Stimulated activated naive B cell treated with anti-CD40 and anti-IgM and Interleukin-4, amounts not matched to agents 10 μg/mL and 1 μg/mL and 100 μg/mL, for 72 hours (primary cell): ENCODE results near the gene PTGES2.
A peak's percentile ranks its signal among the peaks of the same experiment; 100 is the strongest.

ENCODE experiments used
- ATAC-seq, 2 donors: fragments of 150-1000 bp; cut with Tn5 transposase; replicated peaks; 2 replicates each; pipeline ENCODE4 v1.10.0; 2021; ENCODE audit warnings: moderate library complexity in 1 of 2
- DNase-seq: peaks from one replicate; pipeline ENCODE4 v3.0.0; 2021
- H3K27ac Mint-ChIP-seq: one replicate; pipeline ENCODE4 v1.8.0; 2022; ENCODE audit warnings: mild to moderate bottlenecking, mixed read lengths
- H3K27me3 Mint-ChIP-seq, 2 donors: one replicate each; pipeline ENCODE4 v1.8.0; 2022; ENCODE audit warnings: mixed read lengths in 2 of 2
- H3K36me3 Mint-ChIP-seq, 2 donors: one replicate each; pipeline ENCODE4 v1.8.0; 2022; ENCODE audit warnings: mixed read lengths in 2 of 2, mild to moderate bottlenecking in 1 of 2
- H3K4me1 Mint-ChIP-seq, 2 donors: one replicate each; pipeline ENCODE4 v1.8.0; 2022; ENCODE audit warnings: mixed read lengths in 2 of 2, mild to moderate bottlenecking in 1 of 2
- H3K4me3 Mint-ChIP-seq, 2 donors: one replicate each; pipeline ENCODE4 v1.8.0; 2022; ENCODE audit warnings: mild to moderate bottlenecking in 2 of 2, mixed read lengths in 2 of 2, moderate library complexity in 1 of 2
- H3K9me3 Mint-ChIP-seq, 2 donors: one replicate each; pipeline ENCODE4 v1.8.0; 2022; ENCODE audit warnings: mixed read lengths in 2 of 2, mild to moderate bottlenecking in 1 of 2

PTGES2 gene

DNA sequence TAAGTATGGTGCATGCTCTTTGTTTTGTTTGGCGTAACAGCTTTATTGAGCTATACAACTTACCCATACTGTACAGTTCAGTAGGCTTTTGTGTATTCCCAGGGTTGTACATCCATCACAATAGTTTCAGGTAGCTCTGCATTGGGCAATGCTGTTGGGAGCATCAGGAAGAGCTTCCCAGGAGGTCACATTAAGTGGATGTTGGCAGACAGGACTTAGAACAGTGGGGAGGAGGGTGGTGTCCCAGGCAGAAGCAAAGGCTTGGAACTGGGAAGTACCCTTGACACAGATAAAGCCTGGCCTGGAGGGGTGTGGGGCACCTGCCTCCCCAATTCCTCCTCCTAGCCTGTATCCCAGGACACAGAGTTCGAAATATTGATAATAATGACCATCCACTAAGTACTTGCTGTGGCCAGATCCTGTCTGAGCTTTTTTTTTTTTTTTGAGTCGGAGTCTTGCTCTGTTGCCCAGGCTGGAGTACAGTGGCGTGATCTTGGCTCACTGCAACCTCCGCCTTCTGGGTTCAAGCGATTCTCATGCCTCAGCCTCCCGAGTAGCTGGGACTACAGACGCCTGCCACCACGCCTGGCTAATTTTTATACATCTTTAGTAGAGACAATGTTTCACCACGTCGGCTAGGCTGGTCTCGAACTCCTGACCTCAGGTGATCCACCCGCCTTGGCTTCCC, 33.8 kb upstream of the PTGES2 start:
- DNase-seq, result no peak
- Mint-ChIP-seq H3K4me1 (peaks cover 9 to 28% of the 10 kb centered on the region in 2 donors), H3K27me3 (no peaks in the 10 kb centered on the region), H3K27ac (peak overlapping the region; percentile 14), H3K9me3 (no peaks in the 10 kb centered on the region), H3K4me3 (peak overlapping the region; percentile 86 to 92), H3K36me3 (peaks cover 21 to 25% of the 10 kb centered on the region in 2 donors)
- no peak for ATAC-seq

DNA sequence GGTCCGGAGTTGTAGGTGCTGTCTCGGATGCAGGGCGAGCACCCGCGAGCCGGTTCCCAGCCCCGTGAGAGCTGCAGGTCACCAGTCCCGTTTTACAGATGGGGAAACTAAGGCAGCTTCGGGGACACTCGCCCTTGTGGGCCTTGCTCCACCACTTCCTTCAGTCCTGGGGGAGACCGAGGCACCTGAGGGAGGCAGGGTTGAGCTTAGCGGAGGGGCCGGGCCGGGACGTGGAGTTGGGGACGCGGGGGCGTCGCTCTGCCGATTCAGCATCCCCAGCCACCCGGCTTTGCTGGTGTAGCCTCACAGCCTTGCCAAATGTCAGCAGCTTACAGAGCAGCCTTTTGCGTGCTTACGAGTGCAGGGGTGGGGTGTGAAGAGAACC, 33.1 kb upstream of the PTGES2 start:
- Mint-ChIP-seq H3K27me3 (no peaks in the 10 kb centered on the region), H3K27ac (peak overlapping the region; percentile 92), H3K9me3 (no peaks in the 10 kb centered on the region), H3K36me3 (peaks cover 17 to 18% of the 10 kb centered on the region in 2 donors), H3K4me3 (peak overlapping the region; percentile 86 to 92), H3K4me1 (peaks cover 9 to 28% of the 10 kb centered on the region in 2 donors)
- DNase-seq, result peak; percentile 26
- peak; percentile 54 to 56 for ATAC-seq

DNA sequence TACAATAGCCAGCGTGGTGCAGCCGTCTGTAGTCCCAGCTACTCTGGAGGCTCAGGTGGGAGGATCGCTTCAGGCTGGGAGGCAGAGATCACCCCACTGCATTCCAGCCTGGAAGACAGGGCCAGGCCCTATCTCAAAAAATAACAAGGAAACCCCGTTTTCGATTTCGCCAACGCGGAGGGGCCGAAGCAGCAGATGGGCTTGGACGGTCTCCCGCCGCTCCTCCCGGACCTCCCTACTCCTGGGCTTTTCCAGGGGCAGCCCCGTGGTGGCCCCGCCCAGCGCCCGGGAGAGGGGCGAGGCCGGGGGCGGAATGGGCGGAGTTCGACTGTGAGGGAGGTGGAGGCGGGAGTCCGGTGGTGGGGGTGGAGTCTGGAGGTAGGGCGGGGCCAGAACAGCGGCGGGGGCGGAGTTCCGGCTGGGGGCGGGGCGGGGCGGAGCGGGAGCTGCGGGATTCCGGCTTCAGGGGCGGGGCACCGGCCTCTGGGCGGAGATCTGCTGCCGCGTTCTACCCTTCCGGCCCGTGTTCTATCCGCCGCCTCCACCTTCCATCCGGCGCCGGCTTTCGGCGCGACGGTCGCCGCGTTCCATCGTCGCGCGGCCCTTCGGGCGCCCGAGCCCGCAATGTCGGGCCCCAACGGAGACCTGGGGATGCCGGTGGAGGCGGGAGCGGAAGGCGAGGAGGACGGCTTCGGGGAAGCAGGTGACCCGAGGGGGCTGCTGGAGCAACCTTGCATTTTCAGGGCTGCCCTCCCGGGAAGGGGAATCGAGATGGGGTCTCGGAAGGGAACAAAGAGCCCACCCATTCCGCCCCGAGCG, 32.5 kb upstream of the PTGES2 start, which contains the start of gene BBLN:
Gene BBLN (plus strand): TSS at position 482 of the 819 bp plus-strand sequence. CDS start 143 bp downstream, at position 625.
- DNase-seq, result peak; percentile 87
- peaks cover 16 to 18% of the 10 kb centered on the region in 2 donors for H3K36me3 Mint-ChIP-seq
- H3K4me3 Mint-ChIP-seq, result peak within 1 kb of the TSS; percentile 86 to 92
- peak; percentile 88 to 90 for ATAC-seq
- no peaks in the 10 kb centered on the region for H3K9me3 Mint-ChIP-seq
- peak within 1 kb of the TSS; percentile 92 for H3K27ac Mint-ChIP-seq
- H3K27me3 Mint-ChIP-seq, result no peaks in the 10 kb centered on the region
- H3K4me1 Mint-ChIP-seq, result peaks cover 9 to 28% of the 10 kb centered on the region in 2 donors

DNA sequence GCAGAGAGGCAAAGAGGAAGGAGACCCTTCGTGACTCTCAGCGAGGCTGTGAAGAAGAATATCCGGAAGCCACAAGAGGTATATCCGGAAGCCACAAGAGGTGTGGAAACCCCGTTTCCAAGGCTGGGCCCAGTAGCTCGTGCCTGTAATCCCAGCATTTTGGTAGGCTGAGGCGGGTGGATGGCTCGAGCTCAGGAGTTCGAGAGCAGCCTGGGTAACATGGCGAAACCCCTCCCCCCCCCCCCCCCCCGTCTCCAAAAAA, 31.9 kb upstream of the PTGES2 start:
- Mint-ChIP-seq H3K27me3 (no peaks in the 10 kb centered on the region), H3K27ac (peak overlapping the region; percentile 91), H3K4me1 (peaks cover 9 to 28% of the 10 kb centered on the region in 2 donors), H3K36me3 (peaks cover 12 to 15% of the 10 kb centered on the region in 2 donors), H3K4me3 (peak overlapping the region; percentile 86 to 92), H3K9me3 (no peaks in the 10 kb centered on the region)
- DNase-seq, result peak; percentile 36
- peak; percentile 39 to 51 for ATAC-seq

DNA sequence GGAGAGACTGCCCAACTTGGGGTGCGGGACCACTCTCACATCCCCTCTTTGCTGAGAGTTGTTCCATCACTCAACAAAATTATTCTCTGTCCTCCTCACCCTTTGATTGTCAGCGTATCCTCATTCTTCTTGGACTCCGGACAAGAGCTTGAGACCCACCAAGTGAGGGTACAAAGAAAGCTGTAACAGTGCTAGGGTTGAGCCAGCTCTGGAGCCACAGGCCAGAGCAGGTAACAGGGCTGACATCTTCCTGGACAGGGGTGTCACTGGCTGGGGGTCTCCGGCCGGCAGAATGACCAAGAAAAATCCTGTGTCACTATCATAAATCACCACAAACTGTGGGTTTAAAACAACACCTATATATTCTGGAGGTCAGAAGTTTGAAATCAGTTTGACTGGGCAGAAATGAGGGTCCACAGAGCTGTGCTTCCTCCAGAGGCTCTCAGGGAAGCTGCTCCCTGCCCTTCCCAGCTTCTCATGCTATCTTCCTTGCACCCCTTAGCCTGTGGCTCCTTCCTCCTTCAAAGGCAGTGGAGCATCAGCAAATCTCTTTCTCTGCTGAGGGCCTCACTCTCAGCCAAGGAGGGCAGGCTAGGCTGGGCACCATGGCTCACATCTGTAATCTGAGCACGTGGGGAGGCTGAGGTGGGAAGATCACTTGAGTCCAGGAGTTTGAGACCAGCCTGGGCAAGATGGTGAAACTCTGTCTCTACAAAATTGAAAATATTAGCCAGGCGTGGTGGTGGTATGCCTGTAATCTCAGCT, 28.4 kb upstream of the PTGES2 start:
- peaks cover 2 to 10% of the 10 kb centered on the region in 2 donors for H3K4me1 Mint-ChIP-seq
- no peaks in the 10 kb centered on the region for H3K36me3 Mint-ChIP-seq
- H3K9me3 Mint-ChIP-seq, result no peaks in the 10 kb centered on the region
- no peak for ATAC-seq
- H3K27ac Mint-ChIP-seq, result no peak overlapping the region
- no peak overlapping the region for H3K4me3 Mint-ChIP-seq
- H3K27me3 Mint-ChIP-seq, result peaks cover 0 to 2% of the 10 kb centered on the region in 2 donors
- no peak for DNase-seq

DNA sequence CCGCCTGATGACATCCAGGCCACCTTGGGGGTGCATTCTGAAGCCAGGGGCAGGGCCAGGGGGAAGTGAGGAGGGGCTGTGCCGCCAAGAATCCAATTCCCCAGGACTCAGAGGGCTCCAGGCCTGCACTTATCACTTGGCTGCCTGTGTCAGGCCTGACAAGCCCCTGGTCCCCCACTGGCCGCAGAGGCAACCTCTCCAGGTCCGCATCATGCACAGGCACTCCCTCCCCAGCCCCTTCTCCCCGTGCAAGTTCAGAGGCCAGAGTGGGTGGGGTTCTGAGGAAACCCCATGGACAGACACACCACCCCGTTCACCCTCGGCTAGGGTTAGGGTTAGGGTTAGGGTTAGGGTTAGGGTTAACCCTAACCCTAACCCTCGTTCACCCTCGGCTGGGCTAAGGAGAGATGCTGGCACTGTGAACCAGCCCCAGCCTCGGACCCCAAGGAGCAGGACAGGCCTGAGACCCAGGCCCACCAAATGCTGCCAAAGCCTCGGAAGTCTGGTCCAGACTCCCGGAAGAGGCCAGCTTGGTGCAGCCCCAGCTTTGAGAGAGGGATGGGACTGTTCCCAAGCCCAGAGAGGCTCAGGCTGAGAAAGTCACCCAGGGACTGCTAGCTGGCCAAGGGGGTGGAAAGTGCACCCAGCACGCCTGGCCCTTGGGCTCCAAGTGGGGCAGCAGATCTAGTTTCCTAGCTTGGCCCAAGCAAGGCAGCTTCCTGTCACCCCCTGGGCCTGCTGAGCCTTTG, 26.6 kb upstream of the PTGES2 start:
- H3K27ac Mint-ChIP-seq, result no peak overlapping the region
- ATAC-seq (no peak), DNase-seq (no peak)
- H3K27me3 Mint-ChIP-seq, result peaks cover 0 to 7% of the 10 kb centered on the region in 2 donors
- no peaks in the 10 kb centered on the region for H3K36me3 Mint-ChIP-seq
- no peaks in the 10 kb centered on the region for H3K9me3 Mint-ChIP-seq
- H3K4me3 Mint-ChIP-seq, result no peak overlapping the region
- H3K4me1 Mint-ChIP-seq, result peaks cover 0 to 9% of the 10 kb centered on the region in 2 donors

DNA sequence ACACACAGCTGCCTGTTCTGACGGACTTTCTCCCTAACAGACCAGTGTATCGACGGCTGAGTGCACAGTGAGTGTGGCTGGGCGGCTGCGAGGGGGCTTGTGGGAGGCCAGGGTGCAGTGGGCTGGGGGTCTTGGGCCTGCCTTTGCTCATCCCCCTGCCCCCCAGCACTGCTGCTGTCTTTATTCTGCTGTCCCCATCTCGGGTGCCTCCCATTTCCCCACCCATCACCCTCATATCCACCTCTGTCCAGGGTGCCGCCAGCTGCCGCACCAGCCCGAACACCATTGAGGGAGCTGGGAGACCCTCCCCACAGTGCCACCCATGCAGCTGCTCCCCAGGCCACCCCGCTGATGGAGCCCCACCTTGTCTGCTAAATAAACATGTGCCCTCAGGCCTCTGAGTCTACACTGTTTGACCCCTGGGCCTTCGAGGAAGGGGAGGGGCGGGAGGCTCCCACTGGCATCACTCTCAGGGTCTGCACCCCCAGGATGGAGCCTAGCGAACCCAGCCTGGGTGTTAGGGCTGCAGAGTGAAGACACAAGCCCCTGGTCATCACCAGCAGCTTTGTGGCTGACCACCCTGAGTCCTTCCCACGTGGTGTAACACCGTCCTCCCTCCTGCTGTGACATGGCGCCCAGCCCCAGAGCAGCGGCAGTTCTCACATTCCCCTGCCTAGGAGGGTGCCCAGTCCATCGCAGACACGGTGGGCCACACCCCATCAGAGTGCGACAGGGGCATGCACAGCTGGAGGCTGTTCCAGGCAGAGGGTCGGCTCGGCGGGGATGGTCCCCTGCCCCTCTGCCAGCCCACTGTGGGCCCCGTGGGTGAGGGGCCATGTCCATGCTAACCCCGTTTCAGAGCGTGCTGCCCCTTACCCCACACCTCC, 25.8 kb upstream of the PTGES2 start:
- no peaks in the 10 kb centered on the region for H3K36me3 Mint-ChIP-seq
- peaks cover 0 to 8% of the 10 kb centered on the region in 2 donors for H3K4me1 Mint-ChIP-seq
- no peak overlapping the region for H3K27ac Mint-ChIP-seq
- ATAC-seq, result no peak
- no peaks in the 10 kb centered on the region for H3K9me3 Mint-ChIP-seq
- H3K27me3 Mint-ChIP-seq, result peaks cover 0 to 7% of the 10 kb centered on the region in 2 donors
- H3K4me3 Mint-ChIP-seq, result no peak overlapping the region
- DNase-seq, result no peak

DNA sequence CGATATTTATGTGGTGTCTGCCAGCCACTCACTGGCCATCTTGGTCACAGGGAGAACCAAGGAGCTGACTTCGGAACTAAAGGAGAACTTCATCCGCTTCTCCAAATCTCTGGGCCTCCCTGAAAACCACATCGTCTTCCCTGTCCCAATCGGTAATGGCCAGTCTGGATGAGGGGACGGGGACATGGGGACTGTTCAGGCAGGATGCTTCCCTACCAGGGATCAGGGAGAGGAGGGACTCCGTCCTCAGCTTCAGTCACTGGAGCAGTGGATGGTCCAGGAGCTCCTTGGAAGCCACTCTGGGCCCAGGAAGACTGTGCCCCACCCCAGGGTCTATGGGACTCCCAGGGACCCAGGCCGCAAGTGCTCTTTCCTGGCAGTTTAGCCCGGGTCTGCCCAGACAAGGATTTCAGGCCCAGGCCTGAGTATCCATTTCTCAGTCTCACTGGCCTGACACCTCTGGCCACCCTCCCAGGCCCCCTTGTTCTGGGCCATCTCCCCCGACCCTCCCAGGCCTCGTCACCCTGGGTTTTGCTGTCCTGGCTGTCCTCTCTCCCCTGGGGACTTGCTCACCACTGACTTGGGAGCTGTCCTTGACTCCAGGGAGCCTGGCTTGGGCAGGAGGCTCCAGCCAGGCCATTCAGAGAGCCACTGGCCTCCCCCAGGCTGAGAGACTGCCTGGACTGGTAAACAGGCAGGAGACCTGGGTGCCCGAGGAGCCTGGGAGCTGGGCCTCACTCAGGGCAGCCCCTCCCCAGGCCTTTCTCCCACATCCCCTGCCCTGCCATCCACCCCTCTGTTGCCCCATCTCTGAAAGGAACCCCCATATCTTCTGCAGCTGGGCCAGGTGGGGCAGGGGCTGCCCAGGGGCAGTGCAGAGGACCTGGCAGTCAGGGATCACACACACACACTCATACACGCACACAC, 24.9 kb upstream of the PTGES2 start:
- ATAC-seq, result no peak
- no peak overlapping the region for H3K27ac Mint-ChIP-seq
- H3K4me1 Mint-ChIP-seq, result peaks cover 0 to 8% of the 10 kb centered on the region in 2 donors
- DNase-seq, result no peak
- peaks cover 0 to 7% of the 10 kb centered on the region in 2 donors for H3K27me3 Mint-ChIP-seq
- no peak overlapping the region for H3K4me3 Mint-ChIP-seq
- H3K36me3 Mint-ChIP-seq, result no peaks in the 10 kb centered on the region
- no peaks in the 10 kb centered on the region for H3K9me3 Mint-ChIP-seq

DNA sequence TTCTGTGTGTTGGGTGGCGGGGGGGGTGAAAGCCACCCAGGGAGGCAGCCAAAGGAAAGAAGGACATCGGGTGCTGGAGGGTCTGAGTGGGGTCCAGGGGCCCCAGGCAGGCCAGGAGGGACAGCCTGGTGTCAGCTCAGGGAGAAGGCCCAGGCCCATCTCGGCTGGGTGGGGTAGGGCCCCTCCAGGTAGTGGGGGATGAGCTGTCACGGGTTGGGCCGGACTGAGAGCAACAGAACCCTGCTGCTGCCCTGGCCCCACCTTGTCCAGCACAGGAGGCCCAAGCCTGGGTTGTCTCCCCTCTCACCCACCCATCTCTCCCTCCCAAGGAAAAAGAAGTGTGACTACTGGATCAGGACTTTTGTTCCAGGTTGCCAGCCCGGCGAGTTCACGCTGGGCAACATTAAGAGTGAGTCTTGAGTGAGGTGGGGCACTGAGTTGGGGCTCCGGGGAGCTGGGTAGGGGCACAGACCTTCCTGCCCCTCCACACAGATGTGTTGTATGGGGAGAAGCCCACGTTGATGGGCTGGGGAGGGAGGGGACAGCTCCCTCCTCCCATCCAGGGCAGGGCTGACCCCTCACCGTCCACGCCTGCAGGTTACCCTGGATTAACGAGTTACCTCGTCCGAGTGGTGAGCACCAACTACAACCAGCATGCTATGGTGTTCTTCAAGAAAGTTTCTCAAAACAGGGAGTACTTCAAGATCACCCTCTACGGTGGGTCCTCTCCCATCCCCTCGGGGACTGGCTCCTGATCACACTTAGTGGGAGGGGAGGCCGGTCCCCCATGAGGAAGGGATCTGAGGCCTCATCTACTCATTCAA, 24.0 kb upstream of the PTGES2 start:
- no peak overlapping the region for H3K27ac Mint-ChIP-seq
- no peak for ATAC-seq
- no peaks in the 10 kb centered on the region for H3K9me3 Mint-ChIP-seq
- peaks cover 0 to 7% of the 10 kb centered on the region in 2 donors for H3K27me3 Mint-ChIP-seq
- H3K4me3 Mint-ChIP-seq, result no peak overlapping the region
- H3K36me3 Mint-ChIP-seq, result no peaks in the 10 kb centered on the region
- no peak for DNase-seq
- peaks cover 0 to 8% of the 10 kb centered on the region in 2 donors for H3K4me1 Mint-ChIP-seq

DNA sequence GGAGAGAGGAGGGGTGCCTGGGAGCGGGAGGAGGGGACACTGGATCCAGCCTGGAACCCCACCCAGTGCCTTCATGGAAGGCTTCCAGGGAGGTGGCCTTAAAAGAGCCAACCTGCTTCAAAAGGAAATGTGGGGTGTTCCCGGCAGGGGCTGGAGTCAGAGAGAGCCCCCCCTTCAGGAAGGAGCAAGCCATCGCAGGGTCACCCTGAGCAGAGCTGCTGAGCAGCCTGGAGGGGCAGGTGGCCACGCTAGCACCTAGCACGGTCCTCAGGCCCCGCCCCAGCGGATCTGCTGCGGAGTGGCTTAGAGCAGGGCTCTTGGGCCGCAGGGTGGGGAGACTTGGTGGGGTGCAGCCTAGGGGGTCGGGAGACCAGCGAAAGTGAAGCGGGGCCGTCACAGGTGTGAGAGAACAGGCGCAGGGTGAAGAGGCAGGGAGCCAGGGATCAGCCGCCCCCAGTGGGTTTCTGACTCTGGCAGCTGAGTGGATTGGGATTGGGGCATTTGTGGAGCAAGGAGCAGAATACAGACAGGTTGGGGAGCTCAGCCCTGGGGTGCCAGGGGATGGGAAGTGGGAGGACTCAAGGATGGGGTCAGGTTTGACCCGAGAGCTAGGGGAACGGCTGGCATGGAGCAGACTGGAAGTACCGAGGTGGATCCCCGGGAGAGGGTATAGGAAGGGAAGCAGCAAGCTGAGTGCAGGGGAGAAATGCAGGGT, 23.2 kb upstream of the PTGES2 start:
- DNase-seq (no peak), ATAC-seq (peak; percentile 65 to 67)
- no peaks in the 10 kb centered on the region for H3K9me3 Mint-ChIP-seq
- H3K27ac Mint-ChIP-seq, result no peak overlapping the region
- no peaks in the 10 kb centered on the region for H3K36me3 Mint-ChIP-seq
- H3K4me3 Mint-ChIP-seq, result no peak overlapping the region
- peaks cover 0 to 7% of the 10 kb centered on the region in 2 donors for H3K27me3 Mint-ChIP-seq
- H3K4me1 Mint-ChIP-seq, result peaks cover 0 to 8% of the 10 kb centered on the region in 2 donors

DNA sequence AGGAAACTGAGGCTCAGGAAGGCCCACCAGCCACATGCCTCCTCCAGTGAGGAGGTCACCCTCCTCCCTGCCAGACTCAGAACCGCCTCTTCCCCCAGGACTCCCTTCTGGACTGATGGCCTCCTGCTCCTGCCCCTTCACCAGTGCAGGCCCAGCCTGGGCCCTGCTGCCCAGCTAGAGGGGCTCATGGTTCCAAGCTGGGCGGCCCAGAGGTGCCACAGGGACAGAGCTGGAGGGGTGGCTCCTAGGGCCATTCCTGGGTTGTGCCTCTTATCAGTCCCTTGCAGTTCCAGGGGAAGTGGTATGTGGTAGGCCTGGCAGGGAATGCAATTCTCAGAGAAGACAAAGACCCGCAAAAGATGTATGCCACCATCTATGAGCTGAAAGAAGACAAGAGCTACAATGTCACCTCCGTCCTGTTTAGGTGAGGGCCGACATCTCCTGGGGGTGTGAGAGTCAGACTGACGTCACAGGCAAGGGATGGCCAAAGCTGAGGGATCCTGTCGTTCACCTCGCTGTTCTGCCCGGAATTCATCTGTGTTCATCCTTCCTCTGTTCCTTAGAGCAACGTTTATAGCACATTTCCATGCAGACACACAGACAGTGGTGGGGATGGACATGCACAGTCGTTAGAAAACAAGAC, 22.5 kb upstream of the PTGES2 start:
- no peaks in the 10 kb centered on the region for H3K36me3 Mint-ChIP-seq
- DNase-seq (no peak), ATAC-seq (no peak)
- H3K4me3 Mint-ChIP-seq, result no peak overlapping the region
- peaks cover 0 to 8% of the 10 kb centered on the region in 2 donors for H3K4me1 Mint-ChIP-seq
- no peaks in the 10 kb centered on the region for H3K9me3 Mint-ChIP-seq
- no peak overlapping the region for H3K27ac Mint-ChIP-seq
- peaks cover 0 to 7% of the 10 kb centered on the region in 2 donors for H3K27me3 Mint-ChIP-seq
